NCI-H82 treated with DMSO at 0.1 percent for 48 hours (cell line): ENCODE measurements around the gene MACROD1.

ENCODE experiments used
- DNase-seq: peaks from one replicate; lab custom pipeline; 2025; ENCODE audit not compliant: unreplicated experiment; lab: John Stamatoyannopoulos, UW

The MACROD1 gene

GRCh38 chr11:64018310-64018709 lies 147.6 kb downstream of the MACROD1 start:
- no peak for DNase-seq

GRCh38 chr11:64017945-64018224 lies 148.0 kb downstream of the MACROD1 start:
- DNase-seq, result no peak

DNA sequence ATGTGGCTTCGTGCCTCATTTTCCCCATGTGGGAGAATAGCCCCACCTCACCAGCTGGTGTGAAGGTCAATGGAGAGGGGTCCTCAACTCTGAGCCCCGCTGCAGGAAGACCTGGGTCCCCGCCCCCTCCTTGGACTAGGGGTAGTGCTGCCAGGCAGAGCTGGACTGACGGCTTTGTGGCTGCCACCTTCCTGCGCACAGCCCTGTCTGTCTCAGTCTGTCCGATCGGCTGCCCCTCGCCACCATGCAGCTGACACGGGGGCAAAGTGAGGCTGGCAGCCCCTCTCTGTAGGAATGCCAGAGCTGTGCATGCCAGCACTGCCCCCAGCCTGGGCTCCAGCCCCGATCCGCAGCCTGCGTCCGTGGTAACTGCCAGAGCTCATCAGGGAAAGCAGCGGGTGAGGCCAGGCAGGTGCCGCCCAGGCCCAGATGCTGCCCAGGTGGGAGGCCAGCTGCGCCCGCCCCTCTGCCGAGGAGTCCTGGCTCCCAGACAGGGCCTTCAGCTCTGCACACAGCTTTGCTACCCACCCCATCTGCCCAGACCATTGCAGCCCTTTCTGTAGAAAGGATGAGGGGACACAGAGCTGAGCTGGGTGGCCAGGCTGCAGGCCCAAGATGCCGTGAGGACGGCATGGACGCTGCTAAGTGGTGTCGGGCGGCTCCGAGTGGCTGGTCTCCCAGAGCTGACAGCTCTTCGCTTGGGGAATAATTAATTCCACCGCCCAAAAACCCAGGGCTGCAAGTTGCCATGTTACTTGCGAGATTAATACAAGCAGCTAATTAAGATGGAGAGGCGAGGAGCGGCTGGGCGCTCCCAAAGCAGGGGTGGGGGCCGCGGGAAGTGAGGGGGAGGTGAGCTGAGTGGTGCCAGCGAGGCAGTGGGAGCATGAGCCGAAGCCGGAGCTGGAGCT lies 149.7 kb downstream of the MACROD1 start:
- no peak for DNase-seq

GRCh38 chr11:64015510-64015909 lies 150.4 kb downstream of the MACROD1 start:
- no peak for DNase-seq

DNA sequence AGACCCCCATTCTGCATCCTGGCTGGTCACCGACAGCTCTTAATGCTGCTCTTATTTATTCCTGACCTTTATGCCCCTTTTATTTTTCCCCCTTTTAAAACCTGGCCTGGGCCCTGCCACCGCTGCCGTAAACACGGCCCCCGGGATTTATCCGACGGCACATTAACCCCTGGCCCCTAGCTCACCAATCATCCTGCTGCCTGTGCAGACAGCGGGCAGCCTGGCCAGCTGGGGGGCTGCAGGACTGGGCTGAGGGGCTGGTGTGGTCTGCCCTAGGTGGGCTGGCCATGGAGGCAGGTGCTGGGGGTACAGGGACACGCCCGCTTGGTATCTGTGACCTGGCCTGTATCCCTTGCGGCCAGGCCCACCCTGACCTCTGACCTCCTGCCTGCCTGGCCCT lies 151.6 kb downstream of the MACROD1 start:
- no peak for DNase-seq

DNA sequence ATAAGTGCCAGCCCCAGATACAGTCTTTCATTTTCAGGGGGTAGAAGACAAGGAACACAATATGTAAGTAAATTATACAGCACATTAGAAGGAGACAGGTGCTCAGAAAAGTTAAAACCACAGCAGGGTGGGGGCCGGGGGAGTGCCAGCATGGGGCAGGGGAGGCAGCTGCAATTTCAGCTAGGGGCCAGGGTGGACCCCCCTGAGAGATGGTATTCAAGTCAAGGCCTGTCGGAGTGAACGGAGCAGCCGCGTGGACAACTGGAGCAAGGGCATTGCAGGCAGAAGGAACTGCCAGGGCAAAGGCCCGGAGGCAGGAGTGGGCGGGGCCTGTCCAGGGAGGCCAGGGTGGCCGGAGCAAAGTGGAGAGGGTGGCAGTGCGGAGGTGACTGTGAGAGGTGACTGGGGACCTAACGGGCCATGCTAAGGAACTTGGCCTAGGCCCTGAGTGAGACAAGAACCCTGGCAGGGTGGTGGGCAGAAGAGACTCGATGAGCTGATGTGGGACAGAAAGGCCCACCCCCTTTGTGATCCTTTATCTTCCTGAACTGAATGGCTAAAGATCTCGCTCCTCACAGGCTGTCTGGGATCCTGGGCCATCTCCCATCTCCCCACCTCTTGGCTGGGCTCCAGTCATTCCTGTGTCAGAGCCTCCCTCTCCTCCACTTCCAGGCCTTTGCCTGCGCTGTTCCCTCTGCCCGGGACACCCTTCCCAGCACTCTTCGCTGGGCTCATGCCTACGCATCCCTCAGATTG lies 152.6 kb downstream of the MACROD1 start:
- no peak for DNase-seq

GRCh38 chr11:64011371-64011770 lies 154.5 kb downstream of the MACROD1 start:
- DNase-seq, result no peak

GRCh38 chr11:64010783-64011182 lies 155.1 kb downstream of the MACROD1 start:
- DNase-seq, result no peak

DNA sequence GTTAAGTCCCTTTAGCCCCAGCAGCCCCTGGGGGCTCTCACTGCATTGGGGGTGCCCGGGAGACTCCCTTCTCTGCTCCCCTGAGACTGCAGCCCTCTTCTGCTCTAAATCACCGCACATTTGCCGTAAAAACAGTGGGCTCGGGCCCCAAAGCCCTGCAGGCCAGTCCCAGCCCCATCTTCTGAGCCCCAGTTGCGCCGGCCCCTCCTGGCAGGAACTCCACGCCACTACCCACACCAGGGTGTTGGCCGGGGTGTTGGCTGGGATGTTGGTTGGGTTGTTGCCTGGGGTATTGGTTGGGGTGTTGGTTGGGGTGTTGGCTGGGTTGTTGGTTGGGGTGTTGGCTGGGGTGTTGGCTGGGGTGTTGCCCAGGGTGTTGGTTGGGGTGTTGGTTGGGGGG lies 156.2 kb downstream of the MACROD1 start:
- DNase-seq, result no peak

- DNase-seq, result no peak
Measured at GRCh38 chr11:64008914-64009633, 156.8 kb downstream of the MACROD1 start.

GRCh38 chr11:64008283-64008913 lies 157.5 kb downstream of the MACROD1 start:
- no peak for DNase-seq

- DNase-seq, result no peak
Measured at GRCh38 chr11:64007629-64008282, 158.2 kb downstream of the MACROD1 start.

- DNase-seq, result no peak
Measured at GRCh38 chr11:64007160-64007628, 158.7 kb downstream of the MACROD1 start.

- no peak for DNase-seq
Measured at GRCh38 chr11:64006398-64006797, 159.5 kb downstream of the MACROD1 start.

DNA sequence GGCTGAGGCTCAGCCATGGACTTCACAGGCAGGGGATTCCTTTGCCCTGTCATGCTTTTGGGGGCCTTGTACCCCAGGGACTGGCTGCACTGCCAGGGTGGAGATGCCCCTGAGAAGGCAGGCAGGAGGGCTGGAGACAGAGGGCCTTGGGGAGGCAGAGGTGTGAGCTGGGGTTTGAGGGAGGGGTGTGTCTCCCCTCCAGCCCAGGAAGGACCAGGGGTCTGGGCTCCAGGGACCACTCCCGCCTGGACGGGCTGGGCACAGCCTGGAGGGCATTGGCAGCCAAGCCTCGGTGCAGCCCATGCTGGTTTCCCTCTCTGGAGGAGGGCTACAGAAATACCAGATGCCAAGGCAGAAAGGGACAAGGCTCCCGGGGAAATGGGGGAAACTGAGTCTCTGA lies 160.2 kb downstream of the MACROD1 start:
- no peak for DNase-seq

DNA sequence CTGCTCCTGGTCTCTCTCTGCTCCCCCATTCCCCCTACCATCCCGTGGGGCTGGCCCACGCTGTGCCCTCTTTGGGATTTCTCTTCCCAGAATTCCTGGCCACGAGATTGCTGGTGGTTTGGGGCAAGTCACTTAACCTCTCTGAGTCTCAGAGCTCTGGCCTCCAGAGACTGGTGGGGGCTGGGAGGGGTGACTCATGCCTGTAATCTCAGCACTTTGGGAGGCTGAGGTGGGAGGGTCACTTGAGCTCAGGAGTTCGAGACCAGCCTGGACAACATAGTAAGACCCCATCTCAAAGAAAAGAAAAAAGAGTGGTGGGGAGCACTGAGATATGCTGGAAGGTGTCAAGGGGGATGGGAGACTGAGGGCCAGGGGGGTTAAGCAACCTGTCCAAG lies 161.3 kb downstream of the MACROD1 start:
- DNase-seq, result no peak

- DNase-seq, result no peak
Measured at GRCh38 chr11:64003807-64004589, 161.9 kb downstream of the MACROD1 start.

DNA sequence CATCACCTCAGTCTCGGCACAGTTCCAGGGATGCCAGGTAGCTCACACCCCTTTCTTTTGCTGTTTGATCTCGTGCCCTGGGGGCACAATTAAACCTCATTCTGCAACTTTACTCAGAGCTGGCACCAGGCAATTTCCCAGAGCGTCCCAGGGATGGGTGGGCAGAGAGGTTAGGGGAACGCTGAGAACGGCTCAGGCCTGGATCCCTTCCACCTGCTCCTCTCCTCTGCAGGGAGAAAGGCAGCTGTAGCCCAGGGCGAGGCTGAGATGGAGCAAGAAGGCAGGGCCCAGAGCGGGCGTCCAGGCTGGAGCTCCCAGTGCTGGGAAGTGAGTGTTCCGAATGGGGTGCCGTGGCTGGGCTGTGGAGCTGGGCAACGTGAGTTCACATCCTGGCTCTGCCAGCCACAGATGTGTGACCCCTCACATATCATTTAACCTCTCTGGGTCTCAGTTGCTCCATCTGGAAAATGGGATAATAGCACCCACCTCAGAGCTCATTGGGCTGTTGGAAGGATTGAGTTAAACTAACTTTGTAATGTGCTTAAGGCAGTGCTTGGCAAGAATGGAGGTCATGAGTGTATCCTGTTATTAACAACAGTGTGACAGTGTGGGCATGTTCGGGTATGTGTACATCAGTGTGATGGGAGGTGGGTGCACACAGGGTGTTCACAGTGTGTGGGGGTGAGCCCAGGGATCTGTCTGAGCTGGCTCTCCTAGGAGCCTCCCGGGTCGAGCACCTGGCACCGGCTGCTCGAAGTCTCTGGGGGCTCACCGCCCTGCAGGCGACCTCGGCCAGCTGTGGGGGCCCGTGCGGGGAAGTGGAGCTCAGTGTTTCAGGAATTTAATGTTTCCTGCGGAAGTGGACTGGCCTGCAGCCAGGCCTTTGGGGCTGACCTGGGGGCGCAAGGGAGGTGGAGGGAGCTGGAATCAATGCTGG lies 164.2 kb downstream of the MACROD1 start:
- DNase-seq, result no peak
